ENCODE data around the gene SSMEM1.
"Not testable (repeated sequence)": the region's sequence is repeated elsewhere in the genome, so short reads cannot be mapped to it uniquely, and the experiment has no call there.

The SSMEM1 gene

GRCh38 chr7:130216025-130216424 is 8.4 kb downstream of the SSMEM1 start:
- DNase-seq, result no peak

- no peak for DNase-seq
Measured at GRCh38 chr7:130216750-130217149, 9.1 kb downstream of the SSMEM1 start.

GRCh38 chr7:130218806-130219620 is 11.4 kb downstream of the SSMEM1 start:
- no peak for DNase-seq

- DNase-seq, result no peak
Measured at GRCh38 chr7:130219871-130220270, 12.2 kb downstream of the SSMEM1 start.

GRCh38 chr7:130221746-130222145 is 14.1 kb downstream of the SSMEM1 start:
- no peak for DNase-seq

GRCh38 chr7:130223646-130224045 is 16.0 kb downstream of the SSMEM1 start:
- no peak for DNase-seq

GRCh38 chr7:130224210-130224609 is 16.6 kb downstream of the SSMEM1 start:
- no peak for DNase-seq

- DNase-seq, result not testable (repeated sequence)
Measured at GRCh38 chr7:130224923-130225322, 17.3 kb downstream of the SSMEM1 start.

GRCh38 chr7:130226333-130226732 is 18.7 kb downstream of the SSMEM1 start:
- no peak for DNase-seq

- no peak for DNase-seq
Measured at GRCh38 chr7:130227883-130228575, 20.4 kb downstream of the SSMEM1 start.

GRCh38 chr7:130228840-130229502 is 21.3 kb downstream of the SSMEM1 start:
- DNase-seq, result no peak

GRCh38 chr7:130229981-130230380 is 22.3 kb downstream of the SSMEM1 start:
- not testable (repeated sequence) for DNase-seq

- DNase-seq, result no peak
Measured at GRCh38 chr7:130231792-130232191, 24.1 kb downstream of the SSMEM1 start.

GRCh38 chr7:130232209-130232608 is 24.5 kb downstream of the SSMEM1 start:
- DNase-seq, result no peak

- DNase-seq, result no peak
Measured at GRCh38 chr7:130234078-130234477, 26.4 kb downstream of the SSMEM1 start.

- not testable (repeated sequence) for DNase-seq
Measured at GRCh38 chr7:130236361-130236760, 28.7 kb downstream of the SSMEM1 start.

GRCh38 chr7:130240240-130240639 is 32.6 kb downstream of the SSMEM1 start:
- DNase-seq, result no peak

- DNase-seq, result no peak
Measured at GRCh38 chr7:130242198-130243014, 34.7 kb downstream of the SSMEM1 start.

GRCh38 chr7:130243486-130243885 is 35.8 kb downstream of the SSMEM1 start:
- DNase-seq, result not testable (repeated sequence)

GRCh38 chr7:130246491-130246890 is 38.8 kb downstream of the SSMEM1 start:
- not testable (repeated sequence) for DNase-seq

GRCh38 chr7:130248842-130249241 is 41.2 kb downstream of the SSMEM1 start:
- DNase-seq, result not testable (repeated sequence)

GRCh38 chr7:130249626-130250025 is 42.0 kb downstream of the SSMEM1 start:
- not testable (repeated sequence) for DNase-seq

GRCh38 chr7:130254555-130254954 is 46.9 kb downstream of the SSMEM1 start:
- no peak for DNase-seq

Data from SIG-M5 (cell line).